Measurements from ENCODE around the gene SCMH1.

DNA sequence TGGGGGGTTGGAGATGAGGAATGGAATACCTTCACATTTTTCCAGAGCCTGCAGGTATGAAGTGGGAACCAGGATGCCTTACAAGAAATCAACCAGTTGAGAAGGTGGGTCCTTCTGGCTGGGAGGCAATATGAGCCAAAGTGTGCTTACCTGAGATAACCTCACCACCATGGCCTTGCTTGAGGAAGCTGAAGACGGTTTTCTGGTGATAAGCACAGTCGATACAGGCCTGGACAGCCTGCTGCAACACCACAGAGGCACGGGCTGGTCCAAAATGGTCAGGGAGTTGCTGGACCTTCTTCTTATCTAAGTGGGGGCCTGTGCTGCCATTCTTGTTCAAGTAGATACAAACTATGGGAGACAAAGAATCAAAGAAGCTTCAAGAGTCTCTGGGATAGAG is 193.6 kb downstream of the SCMH1 start:
- TF ChIP-seq GATA2 (IDR thresholded peaks at IDR 0.05; ENCODE audit: low read depth, low read length) (no peak), GATA3 (IDR thresholded peaks at IDR 0.05; ENCODE audit: low read depth, low read length) (no peak)

Data from SH-SY5Y (cell line).